Measurements from ENCODE around the gene NPDC1.

The NPDC1 gene, protein sequence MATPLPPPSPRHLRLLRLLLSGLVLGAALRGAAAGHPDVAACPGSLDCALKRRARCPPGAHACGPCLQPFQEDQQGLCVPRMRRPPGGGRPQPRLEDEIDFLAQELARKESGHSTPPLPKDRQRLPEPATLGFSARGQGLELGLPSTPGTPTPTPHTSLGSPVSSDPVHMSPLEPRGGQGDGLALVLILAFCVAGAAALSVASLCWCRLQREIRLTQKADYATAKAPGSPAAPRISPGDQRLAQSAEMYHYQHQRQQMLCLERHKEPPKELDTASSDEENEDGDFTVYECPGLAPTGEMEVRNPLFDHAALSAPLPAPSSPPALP

DNA sequence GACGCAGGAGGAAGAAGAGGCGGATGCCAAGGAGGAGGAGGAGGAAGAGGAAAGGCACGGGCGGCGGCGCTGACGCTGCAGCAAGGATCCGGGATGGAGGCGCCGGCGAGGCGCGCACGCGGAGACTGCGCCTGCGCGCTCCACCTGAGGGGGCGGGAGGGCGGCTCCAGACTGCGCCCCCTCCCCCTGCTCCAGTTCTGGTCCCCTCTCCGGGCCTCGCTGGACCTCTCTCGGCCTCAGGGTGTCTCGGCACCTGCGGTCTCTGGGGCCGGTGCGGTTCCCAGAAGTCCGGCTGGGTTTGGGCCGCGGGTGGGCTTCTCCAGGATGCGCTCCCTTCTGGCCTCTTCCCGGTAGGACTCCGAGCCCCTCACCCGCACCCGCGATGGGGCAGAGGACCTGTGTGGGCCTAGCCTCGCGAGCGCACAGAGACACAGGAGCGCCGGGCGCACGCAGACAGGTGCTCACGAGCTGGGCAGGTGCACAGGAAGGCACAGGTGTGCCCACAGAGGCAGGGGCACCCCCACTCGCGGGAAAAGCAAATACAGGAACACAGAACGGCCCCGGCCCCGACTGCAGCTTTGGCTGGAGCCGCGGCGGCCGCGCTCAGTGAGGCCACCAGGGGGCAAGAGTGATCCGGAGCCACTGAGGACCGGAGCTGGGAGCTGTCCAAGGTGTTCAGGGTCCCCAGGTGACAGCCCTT, at the start of gene NPDC1:
TSS of gene NPDC1 (minus strand) at position 90 of the 700 bp plus-strand sequence. CDS start 188 bp downstream, outside the sequence.
- peak; percentile 69 for DNase-seq

DNA sequence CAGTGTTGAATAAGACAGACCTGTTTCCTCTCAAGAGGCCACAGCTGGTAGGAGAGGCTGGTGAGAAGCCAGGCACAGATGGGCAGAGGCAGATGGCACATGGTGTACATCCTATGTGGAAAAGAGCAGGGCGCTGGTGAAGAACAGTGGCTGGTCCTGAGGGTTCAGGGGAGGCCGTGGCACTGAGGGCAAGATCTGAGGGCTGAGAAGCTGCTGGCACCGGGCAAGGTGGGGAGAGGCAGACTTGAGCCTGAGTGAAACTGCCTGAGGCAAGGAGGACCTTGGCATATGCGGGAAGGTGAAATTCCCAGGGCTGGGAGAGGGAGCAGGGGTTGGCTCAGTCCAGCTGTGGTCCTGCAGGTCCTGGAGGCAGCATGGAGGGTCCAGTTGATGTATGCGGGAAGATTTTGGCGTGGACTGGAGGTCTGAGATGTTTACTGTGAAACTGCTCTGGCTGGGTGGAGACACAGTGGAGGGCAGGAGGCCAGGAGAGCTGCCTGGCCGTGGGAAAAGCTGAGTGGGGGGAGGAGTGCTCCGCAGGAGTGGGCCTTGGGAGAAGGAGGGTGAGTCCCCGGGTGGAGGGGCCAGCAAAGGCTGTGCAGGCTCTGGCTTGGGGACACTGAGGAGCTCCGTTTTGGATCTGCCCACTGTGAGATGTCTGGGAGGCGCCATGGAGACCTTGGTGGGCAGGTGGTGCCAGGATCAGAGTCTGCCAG, 43.4 kb upstream of the NPDC1 start:
- no peak for DNase-seq

DNA sequence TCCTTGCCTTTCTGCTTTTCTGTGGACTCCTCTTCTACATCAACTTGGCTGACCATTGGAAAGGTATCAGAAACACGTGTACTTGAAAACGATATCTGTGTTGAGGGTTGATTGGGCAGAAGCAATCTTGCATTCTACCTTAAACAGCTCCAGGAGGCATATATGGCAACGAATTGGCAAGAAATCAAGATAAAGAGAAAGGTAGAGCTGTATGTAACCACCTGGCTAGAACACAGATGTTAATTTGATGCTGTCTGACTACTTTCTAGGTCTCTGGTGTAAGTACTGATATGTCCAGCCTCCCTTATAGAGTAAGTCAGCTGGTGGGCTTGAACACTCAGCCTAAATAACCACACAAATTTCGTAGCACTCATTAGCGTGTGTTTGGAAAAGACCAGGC, 42.1 kb upstream of the NPDC1 start:
- DNase-seq, result no peak

DNA sequence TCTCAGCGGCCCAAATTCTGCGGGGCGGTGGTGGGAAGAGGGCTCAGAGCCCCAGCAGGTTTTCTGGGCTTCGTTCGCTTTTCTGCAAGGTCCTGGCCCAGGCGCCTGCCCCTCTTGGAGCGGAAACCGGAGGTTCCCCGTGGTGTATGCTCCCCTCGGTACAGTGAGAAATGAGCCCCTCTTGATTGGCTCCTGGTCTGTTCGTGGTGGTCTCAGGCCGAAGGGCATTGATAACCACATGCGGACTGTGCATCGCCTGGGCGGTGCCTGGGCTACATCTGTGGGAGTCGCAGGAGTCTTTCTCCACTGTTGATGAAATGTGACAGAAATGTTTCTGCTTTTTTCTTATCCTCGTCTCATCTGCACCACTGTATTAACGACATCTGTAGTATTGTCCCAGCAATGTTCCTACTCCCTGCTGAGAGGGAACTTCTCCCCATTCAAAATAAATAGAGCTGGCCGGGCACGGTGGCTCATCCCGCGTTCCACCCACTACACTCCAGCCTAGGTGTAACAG, 41.5 kb upstream of the NPDC1 start:
- DNase-seq, result no peak

DNA sequence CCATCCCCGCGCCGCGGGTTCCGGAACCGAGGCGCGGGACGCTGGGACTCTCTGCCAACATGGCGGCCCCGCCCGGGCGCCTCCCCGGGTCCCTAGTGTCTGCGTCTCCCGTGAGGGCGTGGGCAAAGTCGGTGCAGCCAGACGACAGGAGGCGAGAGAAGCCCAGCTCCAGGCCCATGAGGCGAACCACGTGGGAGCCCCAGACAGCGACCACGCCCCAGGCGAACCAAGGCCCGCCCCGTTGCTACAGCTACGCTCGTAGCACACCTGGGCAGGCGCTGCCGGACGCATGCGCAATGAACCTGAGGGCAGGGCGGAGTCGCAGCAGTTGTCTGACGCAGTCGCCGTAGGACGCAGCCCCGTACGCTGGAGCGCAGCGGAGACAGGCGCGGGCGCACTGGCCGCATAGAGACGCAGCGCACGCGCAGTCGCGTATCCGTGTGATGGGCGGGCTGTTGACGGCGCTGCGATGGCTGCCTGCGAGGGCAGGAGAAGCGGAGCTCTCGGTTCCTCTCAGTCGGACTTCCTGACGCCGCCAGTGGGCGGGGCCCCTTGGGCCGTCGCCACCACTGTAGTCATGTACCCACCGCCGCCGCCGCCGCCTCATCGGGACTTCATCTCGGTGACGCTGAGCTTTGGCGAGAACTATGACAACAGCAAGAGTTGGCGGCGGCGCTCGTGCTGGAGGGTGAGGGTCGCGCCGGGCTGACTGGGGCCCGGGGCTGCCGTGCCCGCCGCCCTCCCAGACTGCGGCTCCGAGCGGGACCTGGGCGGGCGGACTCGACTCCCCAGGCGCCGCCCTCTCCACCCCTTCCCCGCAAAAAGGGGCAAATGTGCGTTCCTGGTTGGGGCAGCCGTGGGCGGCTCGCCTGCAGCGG, 40.8 kb upstream of the NPDC1 start, which contains the start of gene MAN1B1:
TSS of gene MAN1B1 (plus strand) at position 455 of the 878 bp plus-strand sequence. CDS start at position 470, 15 bp downstream.
- peak; percentile 98 for DNase-seq

DNA sequence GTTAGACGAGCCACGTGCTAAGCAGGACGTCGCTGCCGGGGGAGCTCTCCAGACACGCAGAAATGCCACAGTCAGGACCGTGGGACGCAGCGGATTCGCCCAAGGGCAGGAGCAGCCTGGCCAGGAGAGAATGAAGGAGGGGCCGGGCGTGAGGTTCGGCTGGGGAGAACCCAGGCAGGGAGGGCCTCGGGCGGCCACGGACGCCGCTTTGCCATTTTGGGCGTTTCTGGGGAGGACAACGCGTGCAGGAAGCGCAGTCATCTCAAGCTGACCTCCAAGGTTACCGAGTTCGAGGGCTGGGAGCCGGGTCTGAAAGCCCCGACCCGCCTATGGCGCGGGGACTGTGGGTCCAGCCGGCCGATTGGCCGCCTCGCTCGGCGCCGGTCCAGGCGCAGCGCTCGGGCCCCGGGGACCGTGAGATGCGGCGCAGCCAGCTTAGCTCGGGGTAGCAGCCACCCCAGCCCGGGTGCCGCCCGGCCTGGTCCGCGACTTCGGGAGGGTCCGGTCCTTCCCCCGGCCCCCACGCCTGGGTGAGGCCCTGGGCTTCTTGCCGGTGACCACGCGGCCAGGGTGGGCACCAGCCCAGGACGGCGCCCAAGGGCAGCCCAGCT, 40.0 kb upstream of the NPDC1 start:
- DNase-seq, result no peak

DNA sequence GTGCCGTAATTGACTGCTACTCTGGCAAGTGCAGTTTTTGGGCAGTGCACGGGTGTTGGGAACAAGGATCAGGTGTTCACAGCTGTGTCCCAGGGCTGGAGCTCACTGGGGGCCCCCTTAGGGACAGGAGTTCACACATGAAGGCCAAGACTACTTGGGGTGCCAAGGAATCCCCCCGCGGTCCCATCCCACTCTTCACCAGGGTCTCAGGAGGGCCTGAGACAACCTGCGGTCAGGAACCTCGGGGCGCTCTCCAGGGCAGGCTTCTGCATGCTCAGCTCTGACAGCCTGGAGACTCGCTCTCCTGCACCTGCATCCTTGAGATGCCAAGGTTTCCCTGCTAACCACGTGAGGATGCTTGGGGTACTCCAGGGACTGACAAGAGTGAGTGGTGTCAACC, 38.5 kb upstream of the NPDC1 start:
- no peak for DNase-seq

DNA sequence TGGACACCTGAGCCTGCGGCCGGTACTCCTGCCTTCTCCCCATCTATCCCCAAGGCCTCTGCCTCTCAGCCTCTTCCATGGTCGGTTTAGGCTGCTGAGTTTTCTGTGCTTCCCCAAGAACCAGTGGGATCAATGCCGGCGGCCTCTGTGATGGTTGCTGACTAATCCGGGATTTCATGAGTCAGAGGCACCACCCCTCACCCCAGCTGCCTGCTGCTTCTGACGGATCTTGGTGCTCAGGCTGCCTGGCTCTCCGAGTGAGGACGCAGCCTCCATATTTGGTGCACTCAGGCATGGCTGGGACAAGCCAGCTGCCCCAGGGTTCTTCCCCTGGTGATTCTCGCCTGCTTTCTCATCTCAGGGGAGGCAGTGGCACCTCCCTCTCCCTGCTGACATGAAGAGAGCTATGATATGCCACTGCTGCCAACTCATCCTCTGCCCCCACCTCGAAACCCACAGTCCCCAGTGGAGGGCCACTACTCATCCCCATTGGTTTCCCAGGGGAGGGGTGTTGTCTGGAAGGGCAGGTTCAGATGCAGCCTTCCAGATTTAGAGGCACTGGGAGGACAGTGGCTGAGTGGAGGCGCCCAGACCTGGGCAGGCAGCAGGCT, 37.5 kb upstream of the NPDC1 start:
- DNase-seq, result no peak

DNA sequence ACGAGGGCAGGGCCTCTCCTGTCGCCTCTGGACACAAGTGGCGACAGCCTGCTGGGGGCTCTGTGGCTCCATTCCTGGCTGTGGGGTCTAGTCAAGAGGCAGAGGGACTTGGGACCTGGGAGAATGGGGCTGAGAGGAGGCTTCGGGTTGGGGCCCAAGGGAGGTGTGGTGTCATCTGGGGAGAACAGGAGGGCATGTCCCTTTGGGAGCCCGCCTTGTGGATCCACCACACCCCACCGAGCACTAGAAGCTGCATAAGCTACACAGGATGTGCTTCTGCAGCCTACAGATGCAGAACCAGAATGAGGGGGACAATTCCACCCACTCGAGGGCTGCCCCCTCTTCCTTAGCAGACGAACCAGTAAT, 36.9 kb upstream of the NPDC1 start:
- no peak for DNase-seq

DNA sequence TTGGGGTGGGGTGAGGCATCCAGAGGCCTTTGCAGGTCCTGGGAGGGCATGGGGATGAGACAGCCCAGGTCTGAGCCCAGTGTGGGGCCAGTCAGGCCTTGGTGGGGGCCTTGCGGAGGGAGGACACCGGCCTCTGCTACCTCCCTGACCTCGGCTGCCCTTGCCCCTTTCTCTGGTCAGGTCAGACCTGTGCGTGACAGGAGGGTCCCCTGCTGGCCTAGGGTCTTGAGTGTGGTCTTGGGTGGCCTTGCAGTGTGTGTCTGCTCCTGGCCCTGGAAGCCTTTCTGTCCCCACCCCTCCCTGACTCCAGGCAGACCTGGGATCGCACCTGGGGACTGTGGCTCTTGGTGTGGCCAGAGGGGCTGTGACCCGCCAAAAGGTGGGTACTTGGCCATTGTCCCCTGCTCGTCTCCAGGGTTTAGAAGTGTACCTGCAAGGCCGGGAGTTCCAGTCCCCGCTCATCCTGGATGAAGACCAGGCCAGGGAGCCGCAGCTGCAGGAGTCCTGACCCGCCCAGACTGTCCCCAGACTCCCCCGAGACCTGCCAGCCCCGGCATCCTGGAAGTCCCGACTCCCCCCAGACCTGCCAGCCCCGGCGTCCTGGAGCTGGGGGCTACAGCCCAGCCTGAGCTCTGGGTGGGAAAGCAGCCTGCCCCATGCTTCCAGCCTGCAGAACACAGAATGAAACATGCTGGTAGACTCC, 36.4 kb upstream of the NPDC1 start:
- no peak for DNase-seq

DNA sequence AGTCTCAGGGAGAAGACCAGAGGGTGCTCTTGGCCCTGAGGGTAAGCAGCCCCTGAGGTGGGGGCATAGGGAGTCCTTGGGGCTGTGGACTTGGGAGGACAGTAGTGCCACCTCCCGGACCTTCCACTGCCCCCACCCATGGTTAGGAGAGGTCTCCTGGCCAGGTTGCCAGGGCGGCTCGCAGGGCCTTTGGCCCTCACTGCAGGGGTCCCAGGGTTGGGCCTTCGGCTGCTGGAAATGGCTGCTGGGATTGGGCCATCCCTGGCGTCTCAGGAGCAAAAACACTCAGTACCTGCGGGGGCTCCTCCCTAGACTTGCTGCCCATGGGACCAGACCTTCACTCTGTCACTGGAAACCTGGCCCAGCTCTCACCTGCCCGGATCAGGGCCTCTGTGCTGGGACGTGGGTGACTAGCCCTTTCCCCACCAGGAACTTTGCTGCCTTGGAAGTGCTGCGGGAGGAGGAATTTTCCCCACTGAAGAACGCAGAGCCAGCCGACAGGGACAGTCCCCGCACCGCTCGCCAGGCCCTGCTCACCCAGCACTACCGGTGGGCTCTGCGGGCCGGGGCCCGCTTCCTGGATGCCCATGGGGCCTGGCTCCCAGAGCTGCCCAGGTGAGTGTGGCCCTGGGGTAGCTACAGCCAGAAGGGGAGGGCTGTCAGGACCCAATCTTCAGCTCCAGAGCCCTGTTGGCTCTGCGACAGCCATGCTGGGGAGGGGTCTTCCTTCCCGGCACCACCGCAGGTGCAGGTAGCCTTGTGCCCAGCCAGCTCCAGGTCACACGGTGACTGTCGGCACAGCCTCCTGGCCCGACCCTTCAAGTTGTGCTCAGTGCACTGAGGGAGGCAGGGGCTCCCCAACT, 34.5 kb upstream of the NPDC1 start:
- no peak for DNase-seq

DNA sequence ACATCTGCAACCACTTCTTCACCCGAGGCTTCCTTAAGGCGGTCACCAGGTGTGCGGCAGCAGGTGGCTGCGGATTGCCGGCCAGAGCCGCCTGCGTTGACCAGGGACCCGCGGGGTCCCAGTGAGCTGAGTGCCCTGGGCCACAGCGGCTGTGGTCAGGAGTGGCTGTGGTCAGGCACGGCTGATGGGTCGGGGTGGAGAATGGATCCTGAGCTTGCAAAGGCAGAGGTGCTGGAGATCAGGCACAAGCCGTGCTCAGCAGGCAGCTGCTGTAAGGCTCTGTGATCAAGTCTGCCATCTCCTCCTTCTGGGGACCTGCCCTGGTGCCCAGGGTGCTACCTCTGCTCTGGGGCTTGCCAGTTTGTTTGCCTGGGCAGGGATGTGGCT, 33.4 kb upstream of the NPDC1 start:
- no peak for DNase-seq

DNA sequence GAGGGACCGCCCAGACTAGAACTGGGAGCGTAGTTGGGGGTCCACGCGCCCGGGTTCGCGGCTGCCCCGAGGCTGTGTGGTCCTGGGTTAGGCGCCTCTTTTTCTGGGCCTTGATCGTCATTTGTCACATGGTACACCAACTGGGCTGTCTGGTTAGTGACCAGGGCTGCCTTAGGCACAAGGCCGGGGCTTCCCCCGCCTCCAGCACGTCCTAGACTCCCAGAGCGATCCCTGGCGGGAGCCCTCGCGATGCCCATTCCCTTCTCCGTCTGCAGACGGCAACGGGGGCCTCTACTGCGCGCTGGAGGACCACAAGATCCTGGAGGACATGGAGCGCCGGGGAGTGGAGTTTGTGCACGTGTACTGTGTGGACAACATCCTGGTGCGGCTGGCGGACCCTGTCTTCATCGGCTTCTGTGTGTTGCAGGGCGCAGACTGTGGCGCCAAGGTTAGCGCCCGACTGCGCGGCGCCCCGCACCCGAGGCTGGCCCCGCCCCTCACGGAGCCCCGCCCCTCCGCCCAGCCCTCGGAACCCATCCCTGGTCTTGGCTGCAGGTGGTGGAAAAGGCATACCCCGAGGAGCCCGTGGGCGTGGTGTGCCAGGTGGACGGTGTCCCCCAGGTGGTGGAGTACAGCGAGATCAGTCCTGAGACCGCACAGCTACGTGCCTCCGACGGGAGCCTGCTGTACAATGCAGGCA, 32.9 kb upstream of the NPDC1 start:
- DNase-seq, result no peak

DNA sequence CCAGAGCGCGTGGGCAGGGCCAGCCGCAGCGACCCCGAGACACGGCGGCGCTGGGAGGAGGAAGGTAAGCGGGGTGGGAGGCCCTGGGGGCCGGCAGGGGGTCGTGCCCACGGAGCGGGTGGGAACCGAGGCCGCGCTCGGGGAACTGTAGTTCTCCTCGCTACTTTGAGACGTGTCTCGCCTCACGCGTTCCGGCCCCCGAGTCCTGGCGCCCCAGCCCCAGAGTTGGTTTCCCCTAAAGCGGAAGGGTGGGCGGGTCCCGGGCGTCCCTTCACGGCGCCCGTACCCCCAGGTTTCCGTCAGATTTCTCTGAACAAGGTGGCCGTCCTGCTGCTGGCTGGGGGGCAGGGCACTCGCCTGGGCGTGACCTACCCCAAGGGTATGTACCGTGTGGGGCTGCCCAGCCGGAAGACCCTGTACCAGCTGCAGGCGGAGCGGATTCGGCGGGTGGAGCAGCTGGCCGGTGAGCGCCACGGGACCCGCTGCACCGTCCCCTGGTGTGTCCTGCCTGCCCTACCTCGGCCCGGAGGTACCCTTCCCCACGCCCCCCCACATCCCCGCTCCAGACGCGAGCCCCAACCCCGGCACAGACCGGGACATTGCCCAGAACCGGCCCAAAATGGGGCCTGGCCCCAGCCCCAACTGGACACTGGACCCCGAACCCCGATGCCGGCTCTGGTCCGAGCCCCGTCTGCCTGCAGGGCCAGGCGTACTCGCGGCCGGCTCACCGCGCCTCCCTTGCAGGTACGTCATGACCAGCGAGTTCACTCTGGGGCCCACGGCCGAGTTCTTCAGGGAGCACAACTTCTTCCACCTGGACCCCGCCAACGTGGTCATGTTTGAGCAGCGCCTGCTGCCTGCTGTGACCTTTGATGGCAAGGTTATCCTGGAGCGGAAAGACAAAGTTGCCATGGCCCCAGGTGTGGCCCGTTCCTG, 32.0 kb upstream of the NPDC1 start:
- DNase-seq, result no peak

DNA sequence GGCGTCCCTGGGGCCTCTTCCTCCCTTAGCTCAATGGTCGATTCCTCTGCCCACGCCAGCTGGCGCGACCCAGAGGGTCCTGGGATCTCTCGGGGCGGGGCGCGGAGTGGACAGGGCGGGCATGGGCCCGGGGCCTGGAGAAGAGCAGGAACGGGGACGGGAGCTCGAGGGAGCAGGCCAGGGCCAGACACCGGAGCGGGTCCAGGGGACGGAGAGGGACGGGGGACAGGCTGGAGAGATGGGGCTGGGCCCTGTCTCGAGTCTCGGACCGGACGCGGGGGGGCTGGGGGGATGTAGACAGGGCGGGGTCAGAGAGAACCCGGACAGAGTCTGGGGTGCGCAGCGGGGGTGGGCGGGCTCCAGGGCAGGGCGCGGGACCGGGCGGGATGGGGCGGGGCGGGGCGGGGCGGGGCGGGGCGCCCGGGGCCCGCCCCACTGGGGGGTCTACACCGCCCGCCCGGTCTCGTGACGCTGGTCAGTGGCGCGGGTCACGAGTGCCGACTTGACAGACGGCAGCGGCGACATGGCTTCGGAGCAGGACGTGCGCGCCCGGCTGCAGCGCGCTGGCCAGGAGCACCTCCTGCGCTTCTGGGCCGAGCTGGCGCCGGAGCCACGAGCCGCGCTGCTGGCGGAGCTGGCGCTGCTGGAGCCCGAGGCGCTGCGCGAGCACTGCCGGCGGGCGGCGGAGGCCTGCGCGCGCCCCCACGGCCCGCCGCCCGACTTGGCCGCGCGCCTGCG, 31.2 kb upstream of the NPDC1 start, which contains the start of gene UAP1L1:
TSS of gene UAP1L1 (plus strand) at position 508 of the 738 bp plus-strand sequence. CDS start at position 524, 16 bp downstream.
- peak; percentile 81 for DNase-seq

DNA sequence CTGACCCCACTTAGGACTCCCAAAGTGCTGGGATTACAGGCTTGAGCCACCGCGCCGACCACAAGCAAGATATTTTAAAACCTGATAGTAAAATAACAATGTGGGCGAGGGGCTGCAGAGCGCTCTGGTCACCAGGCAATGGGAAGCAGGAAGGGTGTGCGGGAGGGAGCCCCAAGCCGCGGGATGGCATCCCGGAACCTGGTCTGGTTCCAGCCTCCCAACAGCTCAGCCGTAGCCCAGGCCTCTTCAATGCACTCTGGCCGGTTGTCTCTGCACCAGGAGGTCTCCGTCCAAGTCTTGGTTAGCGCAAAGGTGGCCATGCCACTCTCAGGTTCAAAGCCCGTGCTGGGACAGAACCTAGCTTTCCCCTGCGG, 30.6 kb upstream of the NPDC1 start:
- DNase-seq, result no peak

DNA sequence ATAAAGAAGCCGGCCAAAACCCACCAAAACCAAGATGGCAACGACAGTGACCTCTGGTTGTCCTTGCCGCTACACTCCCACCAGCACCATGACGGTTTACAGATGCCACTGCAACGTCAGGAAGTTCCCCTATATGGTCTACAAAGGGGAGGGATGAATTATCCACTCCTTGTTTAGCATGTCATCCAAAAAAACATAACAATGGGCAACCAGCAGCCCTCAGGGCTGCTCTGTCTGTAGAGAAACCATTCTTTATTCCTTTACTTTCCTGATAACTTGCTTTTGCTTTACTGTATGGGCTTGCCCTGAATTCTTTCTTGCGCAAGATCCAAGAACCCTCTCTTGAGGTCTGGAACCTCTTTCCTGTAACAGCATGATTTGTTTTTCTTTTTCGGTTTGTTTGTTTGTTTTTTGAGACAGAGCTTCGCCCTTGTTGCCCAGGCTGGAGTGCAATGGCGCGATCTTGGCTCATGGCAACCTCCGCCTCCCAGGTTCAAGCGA, 29.3 kb upstream of the NPDC1 start:
- DNase-seq, result no peak

Data from midbrain (tissue), 1 donor.